Aorta (tissue), 5 donors: ENCODE measurements around the gene PDGFA. TPM values are rescaled to one million over a fixed set of nuclear protein-coding genes. Genes with fewer than 3 reads are reported as not detected.

Experiments
- ATAC-seq: fragments of 200-7000 bp; cut with Tn5 transposase; one replicate; pipeline ENCODE4 v1.9.1; 2022; ENCODE audit warnings: moderate library complexity; ENCODE audit not compliant: low FRiP score
- DNase-seq, 2 donors: peaks; one replicate each; pipeline ENCODE4 v3.0.0-alpha.2; 2020
- H3K27ac ChIP-seq, 2 donors: one replicate each; pipeline ENCODE4 v1.5.1; 2013; ENCODE audit warnings: low read length in 2 of 2, mild to moderate bottlenecking in 2 of 2, moderate library complexity in 2 of 2, control low read depth in 1 of 2, inconsistent platforms in 1 of 2, low read depth in 1 of 2
- H3K27me3 ChIP-seq, 2 donors: one replicate each; pipeline ENCODE4 v1.6.1; 2013; ENCODE audit warnings: control low read depth in 1 of 2, low read length in 1 of 2, mild to moderate bottlenecking in 1 of 2, moderate library complexity in 1 of 2; ENCODE audit not compliant: insufficient read depth in 2 of 2, control insufficient read depth in 1 of 2
- H3K36me3 ChIP-seq, 2 donors: one replicate each; pipeline ENCODE4 v1.6.1; 2013; ENCODE audit warnings: control low read depth in 1 of 2, low read length in 1 of 2, mild to moderate bottlenecking in 1 of 2; ENCODE audit not compliant: insufficient read depth in 2 of 2, control insufficient read depth in 1 of 2
- H3K4me1 ChIP-seq, 2 donors: one replicate each; pipeline ENCODE4 v1.6.1; 2013; ENCODE audit warnings: low read length in 2 of 2, control low read depth in 1 of 2, mild to moderate bottlenecking in 1 of 2, moderate library complexity in 1 of 2; ENCODE audit not compliant: insufficient read depth in 2 of 2, control insufficient read depth in 1 of 2
- H3K4me3 ChIP-seq, 2 donors: one replicate each; pipeline ENCODE4 v1.5.1; 2013; ENCODE audit warnings: low read length in 2 of 2, control low read depth in 1 of 2, mild to moderate bottlenecking in 1 of 2
- H3K9me3 ChIP-seq: one replicate; pipeline ENCODE4 v1.6.1; 2013; ENCODE audit warnings: mild to moderate bottlenecking, low read length; ENCODE audit not compliant: control insufficient read depth
- WGBS, 2 donors: extraction: QIAGEN DNeasy Blood & Tissue Kit; methylation state at CpG; one replicate each; pipeline ENCODE4 v1.1.7; 2013; 5-methylcytosine and 5-hydroxymethylcytosine counted together
- intact Hi-C, 2 donors: fragments of 100-400 bp; cut with DNase I; formaldehyde crosslinking; loops; one replicate each; pipeline versions ENCODE4 v1.14.2 to v1.15.0; 2022
- polyA plus RNA-seq, 2 donors: library from polyadenylated mRNA; stranded (reverse); fragments of 200-250 nt; gene quantifications; one replicate each; pipeline ENCODE4 v1.2.3, GENCODE V29; 2013
- total RNA-seq, 2 donors: library from RNA; stranded (reverse); fragmentation: NEBNext Ultra II Directional; extraction: Animal tissue kit (Norgen Biotek cat#: 25700); gene quantifications; one replicate each; pipeline ENCODE4 v1.2.1, GENCODE V29; 2021
- donor health status: healthy with polysubstance abuse.
- donor health status: Bipolar disorder and iron deficiency.
- donor health status: DM: no; HTN: no; CAD: no.
- donor health status: DM: no; HTN: no; CAD: no.
- donor health status: DM: yes; HTN: yes; CAD: no.

PDGFA gene
- total and polyA plus RNA-seq, 4 donors, result 28.9 to 174 (median 87.5) TPM

DNA sequence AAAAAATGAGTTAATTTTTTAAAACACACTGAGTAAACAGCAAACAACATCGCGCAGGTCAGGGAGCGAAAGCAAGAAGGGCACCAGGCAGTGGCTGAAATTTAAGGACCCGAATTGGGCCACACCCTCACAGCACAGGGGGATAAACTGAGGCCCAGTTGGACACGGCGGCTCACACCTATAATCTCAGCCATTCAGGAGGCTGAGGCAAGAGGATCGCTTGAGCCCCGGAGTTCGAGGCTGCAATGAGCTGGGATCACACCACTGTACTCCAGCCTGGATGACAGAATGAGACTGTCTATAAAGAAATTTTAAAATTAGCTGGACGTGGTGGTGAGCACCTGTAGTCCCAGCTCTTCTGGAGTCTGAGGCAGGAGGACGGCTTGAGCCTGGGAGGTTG, 69.6 kb downstream of the PDGFA start:
- Histone ChIP-seq H3K36me3 (no peaks in the 10 kb centered on the region), H3K4me3 (no peak overlapping the region), H3K27me3 (no peaks in the 10 kb centered on the region), H3K4me1 (no peaks in the 10 kb centered on the region), H3K27ac (no peak overlapping the region), H3K9me3 (no peaks in the 10 kb centered on the region)
- ATAC-seq, result no peak
- no peak for DNase-seq
- 96 to 98% methylated on average over 11 of the region's 11 CpGs for WGBS, 2 donors
- intact Hi-C loops, result no loop called here

DNA sequence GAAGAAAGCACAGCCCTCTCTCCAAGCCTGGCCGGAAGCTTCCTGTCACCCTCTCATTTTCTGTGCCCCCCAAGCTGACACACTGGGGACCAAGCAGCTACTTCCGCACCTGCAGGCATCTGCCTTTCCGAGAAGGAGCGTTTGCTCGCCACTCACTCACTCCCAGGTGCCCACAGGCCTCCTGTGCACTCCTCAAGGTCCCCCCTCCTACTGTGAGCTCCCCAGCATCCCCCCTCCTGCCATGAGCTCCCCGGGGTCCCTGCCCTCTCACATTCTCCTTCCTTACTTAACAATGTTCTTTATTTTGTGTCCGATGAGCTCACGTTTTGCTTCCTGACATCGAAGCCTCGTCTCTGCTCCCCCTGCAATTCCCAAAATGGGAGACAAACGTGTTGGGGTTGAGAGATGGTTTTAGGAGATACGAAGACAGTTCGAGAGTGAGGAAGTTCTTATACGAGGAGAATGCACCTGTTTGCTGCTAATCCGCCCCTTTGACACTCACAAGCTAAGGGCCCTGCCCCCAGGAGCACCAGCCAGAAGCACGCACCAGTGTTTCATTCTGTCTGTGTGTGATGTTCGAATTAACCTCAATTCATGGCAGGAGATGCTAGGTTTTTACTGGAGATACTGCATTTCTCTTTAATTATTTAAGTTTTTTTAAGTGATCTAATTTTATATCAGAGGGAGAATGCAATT, 70.2 kb downstream of the PDGFA start:
- Histone ChIP-seq H3K27me3 (no peaks in the 10 kb centered on the region), H3K4me1 (no peaks in the 10 kb centered on the region), H3K27ac (no peak overlapping the region), H3K36me3 (no peaks in the 10 kb centered on the region), H3K9me3 (no peaks in the 10 kb centered on the region), H3K4me3 (no peak overlapping the region)
- ATAC-seq, result no peak
- WGBS, 2 donors, result 86 to 88% methylated on average over 17 of the region's 17 CpGs
- intact Hi-C loops, result no loop called here
- no peak for DNase-seq

- no peak overlapping the region for H3K27ac ChIP-seq
- no peaks in the 10 kb centered on the region for H3K4me1 ChIP-seq
- H3K27me3 ChIP-seq, result no peaks in the 10 kb centered on the region
- DNase-seq, result no peak
- intact Hi-C loops, result no loop called here
- 92 to 94% methylated on average over 9 of the region's 9 CpGs for WGBS, 2 donors
- H3K9me3 ChIP-seq, result no peaks in the 10 kb centered on the region
- no peaks in the 10 kb centered on the region for H3K36me3 ChIP-seq
- no peak overlapping the region for H3K4me3 ChIP-seq
- ATAC-seq, result no peak
Observed at GRCh38 chr7:447523-447922, 72.1 kb downstream of the PDGFA start.

Other genes starting within 250 kb of the PDGFA start
- gene FOXL3, start 229.7 kb downstream of the PDGFA start, total RNA-seq, result not detected
- gene FOXL3, start 229.7 kb downstream of the PDGFA start, polyA plus RNA-seq, result not detected
- 10 to 100 TPM; 12.4 to 16.6 TPM for gene DNAAF5, start 206.9 kb upstream of the PDGFA start, total RNA-seq
- 10 to 100 TPM in 1 of 2 donors, 1 to 10 TPM in 1; 4.1 to 16.8 TPM for gene DNAAF5, start 206.9 kb upstream of the PDGFA start, polyA plus RNA-seq
- gene PRKAR1B, start 207.4 kb upstream of the PDGFA start, total RNA-seq, result 10 to 100 TPM in 1 of 2 donors, 1 to 10 TPM in 1; 6.6 to 13.7 TPM
- 10 to 100 TPM; 14.5 to 16.2 TPM for gene PRKAR1B, start 207.4 kb upstream of the PDGFA start, polyA plus RNA-seq